ENCODE data around the gene LRRC8E.

- TF ChIP-seq ATF3 (IDR thresholded peaks at IDR 0.05) (no peak), CTCF (IDR thresholded peaks at IDR 0.05 in 2 of 3, conservative IDR thresholded peaks at IDR 0.05 in 1 of 3; ENCODE audit: borderline replicate concordance in 1 of 3, insufficient read depth in 1 of 3, low read depth in 2 of 3, low read length in 2 of 3) (no peak), EZH2 (IDR thresholded peaks at IDR 0.05) (no peak), EZH2phosphoT487 (IDR thresholded peaks at IDR 0.05; ENCODE audit: borderline replicate concordance) (no peak), POLR2AphosphoS5 (IDR thresholded peaks at IDR 0.05; ENCODE audit: low read depth, low read length) (no peak; the same call in 1 of the 2 replicates)
Measured at GRCh38 chr19:7902796-7903243, 14.5 kb downstream of the LRRC8E start.

All from HCT116 (cell line).